Fibroblast of lung (primary cell): ENCODE results near the gene TKT. TPM values are rescaled to one million over a fixed set of nuclear protein-coding genes. Genes with fewer than 3 reads are reported as not detected.

Experiments used
- DNase-seq, 2 donors: peaks; one replicate each; pipeline versions ENCODE4 v3.0.0 to v3.0.0-alpha.2; 2010; ENCODE audit warnings: low read depth in 2 of 2
- H2AFZ ChIP-seq: 2 replicates; pipeline ENCODE4 v1.5.1; 2012; ENCODE audit warnings: low read length, control low read depth, inconsistent platforms
- H3K27ac ChIP-seq: 2 replicates; pipeline ENCODE4 v1.5.1; 2011; ENCODE audit warnings: low read length, control low read depth; ENCODE audit not compliant: insufficient read depth
- H3K27me3 ChIP-seq: 2 replicates; pipeline ENCODE4 v1.5.1; 2011; ENCODE audit warnings: mild to moderate bottlenecking, low read length; ENCODE audit not compliant: control insufficient read depth, insufficient read depth
- H3K36me3 ChIP-seq: 2 replicates; pipeline ENCODE4 v1.5.1; 2011; ENCODE audit warnings: low read length; ENCODE audit not compliant: control insufficient read depth, insufficient read depth
- H3K4me1 ChIP-seq: 2 replicates; pipeline ENCODE4 v1.5.1; 2011; ENCODE audit warnings: low read length; ENCODE audit not compliant: control insufficient read depth, insufficient read depth; ENCODE audit errors: extremely low read depth
- H3K4me2 ChIP-seq: 2 replicates; pipeline ENCODE4 v1.5.1; 2011; ENCODE audit warnings: low read length, control low read depth; ENCODE audit not compliant: insufficient read depth; ENCODE audit errors: extremely low read depth
- H3K4me3 ChIP-seq, 4 experiments: fragments of 200-600 bp in 1 of 4; sonication (generic) in 1 of 4; replicated peaks in 1 of 4; 2 replicates each; pipeline ENCODE4 v1.5.1; 2011 to 2016; ENCODE audit warnings: low read length in 4 of 4, low read depth in 3 of 4, mild to moderate bottlenecking in 3 of 4, control low read depth in 2 of 4, inconsistent platforms in 1 of 4, mixed read lengths in 1 of 4; ENCODE audit not compliant: insufficient read depth in 1 of 4; ENCODE audit errors: control extremely low read depth in 1 of 4
- H3K79me2 ChIP-seq: 2 replicates; pipeline ENCODE4 v1.5.1; 2012; ENCODE audit warnings: mild to moderate bottlenecking, low read length, inconsistent platforms; ENCODE audit not compliant: control insufficient read depth, insufficient read depth
- H3K9ac ChIP-seq: 2 replicates; pipeline ENCODE4 v1.5.1; 2011; ENCODE audit warnings: mild to moderate bottlenecking, low read length, control low read depth; ENCODE audit not compliant: insufficient read depth
- H3K9me3 ChIP-seq: 2 replicates; pipeline ENCODE4 v1.5.1; 2012; ENCODE audit warnings: low read depth, low read length; ENCODE audit not compliant: control insufficient read depth, insufficient read depth
- H4K20me1 ChIP-seq: 2 replicates; pipeline ENCODE4 v1.5.1; 2011; ENCODE audit warnings: low read length; ENCODE audit not compliant: control insufficient read depth, insufficient read depth; ENCODE audit errors: extremely low read depth
- CTCF ChIP-seq, 2 donors: IDR thresholded peaks in 1 of 2; conservative IDR thresholded peaks in 1 of 2; 1 replicate in 1 of 2; 2 replicates in 1 of 2; pipeline ENCODE4 v1.5.1; 2011 to 2012; ENCODE audit warnings: low read length in 2 of 2, control low read depth in 1 of 2, inconsistent platforms in 1 of 2, low read depth in 1 of 2, mild to moderate bottlenecking in 1 of 2
- EZH2 ChIP-seq: IDR thresholded peaks from 2 replicates; pipeline ENCODE4 v1.5.1; 2012; ENCODE audit warnings: low read length, control low read depth, mild to moderate bottlenecking; ENCODE audit errors: missing control alignments
- polyA plus RNA-seq, 2 donors: library from polyadenylated mRNA; depleted of rRNA in 1 of 2; stranded (reverse) in 1 of 2; unstranded in 1 of 2; fragments of >200 nt; gene quantifications; 2 replicates each; pipeline ENCODE4 v1.2.1, GENCODE V29; 2011 to 2012; ENCODE audit warnings: missing spikeins in 1 of 2
- total RNA-seq: library from RNA; depleted of rRNA; stranded (reverse); fragments of >200 nt; gene quantifications from 2 replicates; pipeline ENCODE4 v1.2.1, GENCODE V29; 2014

TKT gene
- total and polyA plus RNA-seq, 2 donors (not counting 1 experiment from before 2014, with no cell fraction given) = 163 to 810 TPM

- Histone ChIP-seq H3K9ac (no peak overlapping the region), H3K4me3 (no peak overlapping the region), H3K4me1 (peaks cover 24% of the 10 kb centered on the region), H3K4me2 (no peak overlapping the region), H3K27ac (no peak overlapping the region), H2AFZ (no peak overlapping the region), H3K9me3 (no peaks in the 10 kb centered on the region), H3K36me3 (peaks cover 3% of the 10 kb centered on the region), H4K20me1 (peaks cover 8% of the 10 kb centered on the region), H3K79me2 (peaks cover 99% of the 10 kb centered on the region), H3K27me3 (no peaks in the 10 kb centered on the region)
- TF ChIP-seq CTCF (conservative IDR thresholded peaks at IDR 0.05 in 1 of 2, IDR thresholded peaks at IDR 0.05 in 1 of 2; ENCODE audit: low read depth in 1 of 2, low read length in 2 of 2) (no peak), EZH2 (no peak)
- DNase-seq = no peak
These were observed 7.7 kb downstream of the TKT start for GRCh38 chr3:53248161-53248560.

GRCh38 chr3:53247619-53248018, 8.2 kb downstream of the TKT start:
- DNase-seq = no peak
- TF ChIP-seq EZH2 = no peak
- no peak for TF ChIP-seq CTCF (conservative IDR thresholded peaks at IDR 0.05 in 1 of 2, IDR thresholded peaks at IDR 0.05 in 1 of 2; ENCODE audit: low read depth in 1 of 2, low read length in 2 of 2)
- no peak overlapping the region for H3K4me2 ChIP-seq
- peaks cover 23% of the 10 kb centered on the region for H3K4me1 ChIP-seq
- no peak overlapping the region for H3K27ac ChIP-seq
- H3K36me3 ChIP-seq = peaks cover 3% of the 10 kb centered on the region
- H3K27me3 ChIP-seq = no peaks in the 10 kb centered on the region
- no peaks in the 10 kb centered on the region for H3K9me3 ChIP-seq
- H3K9ac ChIP-seq = no peak overlapping the region
- no peak overlapping the region for H2AFZ ChIP-seq
- H3K4me3 ChIP-seq = no peak overlapping the region
- peaks cover 8% of the 10 kb centered on the region for H4K20me1 ChIP-seq
- peaks cover 99% of the 10 kb centered on the region for H3K79me2 ChIP-seq

- H3K4me1 ChIP-seq = peaks cover 11% of the 10 kb centered on the region
- no peak for DNase-seq
- peaks cover 17% of the 10 kb centered on the region for H3K36me3 ChIP-seq
- H3K79me2 ChIP-seq = peaks cover 96% of the 10 kb centered on the region
- peak overlapping the region; percentile 34 for H3K27ac ChIP-seq
- H3K9ac ChIP-seq = no peak overlapping the region
- H2AFZ ChIP-seq = no peak overlapping the region
- no peaks in the 10 kb centered on the region for H3K9me3 ChIP-seq
- H3K4me3 ChIP-seq = no peak overlapping the region
- TF ChIP-seq CTCF (conservative IDR thresholded peaks at IDR 0.05 in 1 of 2, IDR thresholded peaks at IDR 0.05 in 1 of 2; ENCODE audit: low read depth in 1 of 2, low read length in 2 of 2) (no peak), EZH2 (no peak)
- peaks cover 2% of the 10 kb centered on the region for H4K20me1 ChIP-seq
- H3K27me3 ChIP-seq = no peaks in the 10 kb centered on the region
- no peak overlapping the region for H3K4me2 ChIP-seq
These were observed 11.6 kb downstream of the TKT start for GRCh38 chr3:53244271-53244670.
